HepG2 (cell line): Measurements from ENCODE around the gene RITA1. TPM values are rescaled to one million over a fixed set of nuclear protein-coding genes. Genes with fewer than 3 reads are reported as not detected.

Experiments used
- ATAC-seq: fragments of 200-7000 bp; cut with Tn5 transposase; 3 replicates; pipeline ENCODE4 v1.9.1; 2020; ENCODE audit warnings: mild to moderate bottlenecking, moderate library complexity
- BruUV-seq: library from RNA; stranded (reverse); fragments of 400-500 nt; replicated peaks from 2 replicates; lab custom pipeline; 2021; lab: Mats Ljungman, UMichigan
- CTCF ChIA-PET: fragments of 300-600 bp; formaldehyde crosslinking; extraction: SDS; loops from one replicate; lab custom pipeline; 2021; ENCODE audit warnings: low total read pairs, inconsistent platforms, low intra/inter-chr PET ratio; lab: Yijun Ruan, JAX
- POLR2A ChIA-PET: fragments of 350-600 bp; sonication (Branson Sonifier 250); formaldehyde crosslinking; loops from one replicate; lab custom pipeline; 2020; ENCODE audit warnings: antibody characterized with exemption, inconsistent platforms; lab: Yijun Ruan, JAX
- DNase-seq: peaks from one replicate; pipeline ENCODE4 v3.0.0-alpha.2; 2015; ENCODE audit warnings: low spot score
- FAIRE-seq: peaks from 3 replicates; lab custom pipeline; 2011; peaks lifted over from hg19 to GRCh38; lab: Jason Lieb, UNC
- H2AFZ ChIP-seq: one replicate; pipeline ENCODE4 v1.6.1; 2011; ENCODE audit warnings: low read length, inconsistent platforms
- H3K27ac ChIP-seq: fragments of 300-600 bp; 3 replicates; pipeline ENCODE4 v1.8.0; 2011; ENCODE audit warnings: mixed run types, mild to moderate bottlenecking, mixed read lengths, low read length, inconsistent platforms; ENCODE audit not compliant: insufficient read depth; ENCODE audit errors: extremely low read length
- H3K27me3 ChIP-seq, 2 experiments: fragments of 200-600 bp in 1 of 2; 2 replicates in 1 of 2; 3 replicates in 1 of 2; pipeline versions ENCODE4 v1.6.0 to v1.8.0; 2011; ENCODE audit warnings: low read length in 2 of 2, mild to moderate bottlenecking in 2 of 2, moderate library complexity in 2 of 2, inconsistent platforms in 1 of 2; ENCODE audit not compliant: insufficient read depth in 2 of 2, control insufficient read depth in 1 of 2
- H3K36me3 ChIP-seq, 2 experiments: fragments of 200-600 bp in 1 of 2; replicated peaks in 1 of 2; 2 replicates in 1 of 2; 3 replicates in 1 of 2; pipeline versions ENCODE4 v1.5.1 to v1.8.0; 2011; ENCODE audit warnings: low read length in 2 of 2, inconsistent platforms in 1 of 2; ENCODE audit not compliant: insufficient read depth in 2 of 2, control insufficient read depth in 1 of 2
- H3K4me1 ChIP-seq: 2 replicates; pipeline ENCODE4 v1.5.1; 2012; ENCODE audit warnings: low read length, inconsistent platforms; ENCODE audit not compliant: insufficient read depth
- H3K4me2 ChIP-seq: 2 replicates; pipeline ENCODE4 v1.6.0; 2011; ENCODE audit warnings: low read depth, low read length, inconsistent platforms
- H3K4me3 ChIP-seq, 3 experiments: fragments of 200-600 bp in 1 of 3; sonication (generic), shearing (Covaris generic) in 1 of 3; replicated peaks in 1 of 3; 2 replicates each; pipeline ENCODE4 v1.5.1; 2011 to 2016; ENCODE audit warnings: low read length in 3 of 3, inconsistent platforms in 2 of 3, low read depth in 2 of 3, mild to moderate bottlenecking in 2 of 3, control low read depth in 1 of 3, mixed read lengths in 1 of 3; ENCODE audit not compliant: insufficient read depth in 1 of 3
- H3K79me2 ChIP-seq: one replicate; pipeline ENCODE4 v1.6.1; 2011; ENCODE audit warnings: low read length, inconsistent platforms; ENCODE audit not compliant: insufficient read depth
- H3K9ac ChIP-seq: 2 replicates; pipeline ENCODE4 v1.6.0; 2011; ENCODE audit warnings: mild to moderate bottlenecking, low read depth, low read length, inconsistent platforms; ENCODE audit not compliant: insufficient read depth
- H3K9me3 ChIP-seq: 2 replicates; pipeline ENCODE4 v1.5.1; 2012; ENCODE audit warnings: mild to moderate bottlenecking, low read length
- H4K20me1 ChIP-seq: 2 replicates; pipeline ENCODE4 v1.6.0; 2011; ENCODE audit warnings: inconsistent platforms, mild to moderate bottlenecking, low read length, moderate library complexity; ENCODE audit not compliant: insufficient read depth
- AGO2 ChIP-seq: fragments of 200-400 bp; formaldehyde crosslinking; optimal IDR thresholded peaks from 2 replicates; pipeline ENCODE3; 2017; ENCODE audit warnings: mild to moderate bottlenecking, low read depth, low read length, moderate library complexity
- GATA4 ChIP-seq: sonication (generic); IDR thresholded peaks from 2 replicates; pipeline ENCODE4 v1.6.1; 2016; ENCODE audit warnings: antibody characterized with exemption, low read depth, borderline replicate concordance
- SSRP1 ChIP-seq: IDR thresholded peaks from 2 replicates; pipeline ENCODE4 v1.6.1; 2016; ENCODE audit warnings: control low read depth
- ZKSCAN8 ChIP-seq: IDR thresholded peaks from 2 replicates; pipeline ENCODE4 v1.6.1; 2016; ENCODE audit warnings: borderline replicate concordance, missing genetic modification reagents, missing compliant biosample characterization
- ZNF274 ChIP-seq: sonication (generic); formaldehyde crosslinking; IDR thresholded peaks from 2 replicates; pipeline ENCODE4 v1.5.1; 2020; ENCODE audit warnings: mild to moderate bottlenecking, missing genetic modification reagents
- WGBS: methylation state at CpG from one replicate; pipeline ENCODE4 v1.1.6; 2017; ENCODE audit warnings: low lambda C conversion rate; 5-methylcytosine and 5-hydroxymethylcytosine counted together
- in situ Hi-C: cut with HindIII; loops from 2 replicates; pipeline ENCODE4 v1.10.0; 2017; ENCODE audit warnings: low pct_unique_long_range_greater_than_20kb; ENCODE audit not compliant: extremely low pct_ligation_motif_present
- intact Hi-C: fragments of 100-400 bp; cut with micrococcal nuclease; formaldehyde crosslinking; loops from one replicate; pipeline ENCODE4 v1.10.0; 2022; ENCODE audit not compliant: unreplicated experiment
- polyA plus RNA-seq, 8 experiments: library from polyadenylated mRNA; depleted of rRNA in 3 of 8; stranded (reverse) in 7 of 8; unstranded in 1 of 8; fragments of >200 nt; fragmentation: Illumina TruSeq in 4 of 8; extraction: Trizol in 4 of 8; gene quantifications; 2 replicates each; pipeline versions ENCODE4 v1.2.1 to v1.2.3, GENCODE V29; 2011 to 2016; ENCODE audit warnings: low read depth in 4 of 8, missing spikeins in 1 of 8, mixed read lengths in 1 of 8; ENCODE audit not compliant: insufficient read depth in 1 of 8
- total RNA-seq, 5 experiments: library from RNA; depleted of rRNA; stranded (reverse); fragments of >200 nt; fragmentation: Illumina TruSeq; extraction: Trizol; gene quantifications; 2 replicates each; pipeline ENCODE4 v1.2.3, GENCODE V29; 2016; ENCODE audit warnings: low read depth in 1 of 5
- TF ChIP-seq, protein P1 (sequence below): sonication (generic); formaldehyde crosslinking; IDR thresholded peaks from 2 replicates; pipeline ENCODE4 v1.4.0; 2020; ENCODE audit warnings: mild to moderate bottlenecking, missing genetic modification reagents
- TF ChIP-seq, protein P2 (sequence below): sonication (generic); formaldehyde crosslinking; conservative IDR thresholded peaks from 2 replicates; pipeline ENCODE4 v1.4.0; 2020; ENCODE audit warnings: mild to moderate bottlenecking, missing genetic modification reagents, moderate library complexity
- TF ChIP-seq, protein P3 (sequence below): sonication (generic); formaldehyde crosslinking; conservative IDR thresholded peaks from 2 replicates; pipeline ENCODE4 v1.8.0; 2022; ENCODE audit warnings: mild to moderate bottlenecking, moderate library complexity, missing genetic modification reagents

RITA1 gene
- total and polyA plus RNA-seq, 2 of the 13 experiments (the other 11 are each of a cell fraction or from before 2014, with no cell fraction given), result 12.4 to 28.9 TPM

DNA sequence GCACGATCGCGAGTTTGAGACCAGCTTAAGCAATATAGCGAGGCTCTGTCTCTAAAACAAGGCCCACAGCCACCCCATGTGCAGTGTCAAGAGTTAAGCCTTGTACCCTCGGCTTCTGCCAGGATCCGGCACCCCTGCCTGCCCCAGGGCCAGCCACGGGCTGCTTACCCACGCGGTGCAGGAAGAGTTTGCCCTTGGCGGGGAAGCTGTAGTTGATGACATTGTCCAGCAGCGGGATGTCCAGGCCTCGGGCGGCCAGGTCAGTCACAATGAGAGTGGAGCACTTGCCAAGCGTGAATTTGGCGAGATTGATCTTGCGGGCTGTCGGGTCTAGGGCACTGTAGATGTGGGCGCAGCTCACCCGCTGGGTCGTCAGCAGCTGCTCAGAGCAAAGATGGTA lies 13.3 kb upstream of the RITA1 start:
- Histone ChIP-seq H3K27ac (no peak overlapping the region), H3K4me3 (no peak overlapping the region), H3K4me2 (no peak overlapping the region), H3K9ac (no peak overlapping the region), H3K4me1 (no peaks in the 10 kb centered on the region), H3K27me3 (no peaks in the 10 kb centered on the region), H3K36me3 (peaks cover 44 to 75% of the 10 kb centered on the region in 2 experiments), H3K79me2 (no peaks in the 10 kb centered on the region), H4K20me1 (peaks cover 4% of the 10 kb centered on the region; the same call in 1 of the 2 replicates), H3K9me3 (no peaks in the 10 kb centered on the region), H2AFZ (no peak overlapping the region)
- in situ Hi-C loops (no loop called here), intact Hi-C loops (no loop called here)
- no TSS peak for BruUV-seq
- no peak for FAIRE-seq
- DNase-seq, result no peak
- TF ChIP-seq ZNF274 (no peak), ZKSCAN8 (CRISPR knock-in tag) (no peak), AGO2 (peak; percentile 30), SSRP1 (no peak), GATA4 (no peak)
- TF ChIP-seq, protein P1, sequence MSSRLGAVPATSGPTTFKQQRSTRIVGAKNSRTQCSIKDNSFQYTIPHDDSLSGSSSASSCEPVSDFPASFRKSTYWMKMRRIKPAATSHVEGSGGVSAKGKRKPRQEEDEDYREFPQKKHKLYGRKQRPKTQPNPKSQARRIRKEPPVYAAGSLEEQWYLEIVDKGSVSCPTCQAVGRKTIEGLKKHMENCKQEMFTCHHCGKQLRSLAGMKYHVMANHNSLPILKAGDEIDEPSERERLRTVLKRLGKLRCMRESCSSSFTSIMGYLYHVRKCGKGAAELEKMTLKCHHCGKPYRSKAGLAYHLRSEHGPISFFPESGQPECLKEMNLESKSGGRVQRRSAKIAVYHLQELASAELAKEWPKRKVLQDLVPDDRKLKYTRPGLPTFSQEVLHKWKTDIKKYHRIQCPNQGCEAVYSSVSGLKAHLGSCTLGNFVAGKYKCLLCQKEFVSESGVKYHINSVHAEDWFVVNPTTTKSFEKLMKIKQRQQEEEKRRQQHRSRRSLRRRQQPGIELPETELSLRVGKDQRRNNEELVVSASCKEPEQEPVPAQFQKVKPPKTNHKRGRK (CRISPR knock-in tag), result no peak
- TF ChIP-seq, protein P2, sequence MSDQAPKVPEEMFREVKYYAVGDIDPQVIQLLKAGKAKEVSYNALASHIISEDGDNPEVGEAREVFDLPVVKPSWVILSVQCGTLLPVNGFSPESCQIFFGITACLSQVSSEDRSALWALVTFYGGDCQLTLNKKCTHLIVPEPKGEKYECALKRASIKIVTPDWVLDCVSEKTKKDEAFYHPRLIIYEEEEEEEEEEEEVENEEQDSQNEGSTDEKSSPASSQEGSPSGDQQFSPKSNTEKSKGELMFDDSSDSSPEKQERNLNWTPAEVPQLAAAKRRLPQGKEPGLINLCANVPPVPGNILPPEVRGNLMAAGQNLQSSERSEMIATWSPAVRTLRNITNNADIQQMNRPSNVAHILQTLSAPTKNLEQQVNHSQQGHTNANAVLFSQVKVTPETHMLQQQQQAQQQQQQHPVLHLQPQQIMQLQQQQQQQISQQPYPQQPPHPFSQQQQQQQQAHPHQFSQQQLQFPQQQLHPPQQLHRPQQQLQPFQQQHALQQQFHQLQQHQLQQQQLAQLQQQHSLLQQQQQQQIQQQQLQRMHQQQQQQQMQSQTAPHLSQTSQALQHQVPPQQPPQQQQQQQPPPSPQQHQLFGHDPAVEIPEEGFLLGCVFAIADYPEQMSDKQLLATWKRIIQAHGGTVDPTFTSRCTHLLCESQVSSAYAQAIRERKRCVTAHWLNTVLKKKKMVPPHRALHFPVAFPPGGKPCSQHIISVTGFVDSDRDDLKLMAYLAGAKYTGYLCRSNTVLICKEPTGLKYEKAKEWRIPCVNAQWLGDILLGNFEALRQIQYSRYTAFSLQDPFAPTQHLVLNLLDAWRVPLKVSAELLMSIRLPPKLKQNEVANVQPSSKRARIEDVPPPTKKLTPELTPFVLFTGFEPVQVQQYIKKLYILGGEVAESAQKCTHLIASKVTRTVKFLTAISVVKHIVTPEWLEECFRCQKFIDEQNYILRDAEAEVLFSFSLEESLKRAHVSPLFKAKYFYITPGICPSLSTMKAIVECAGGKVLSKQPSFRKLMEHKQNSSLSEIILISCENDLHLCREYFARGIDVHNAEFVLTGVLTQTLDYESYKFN (CRISPR knock-in tag), result no peak
- TF ChIP-seq, protein P3, sequence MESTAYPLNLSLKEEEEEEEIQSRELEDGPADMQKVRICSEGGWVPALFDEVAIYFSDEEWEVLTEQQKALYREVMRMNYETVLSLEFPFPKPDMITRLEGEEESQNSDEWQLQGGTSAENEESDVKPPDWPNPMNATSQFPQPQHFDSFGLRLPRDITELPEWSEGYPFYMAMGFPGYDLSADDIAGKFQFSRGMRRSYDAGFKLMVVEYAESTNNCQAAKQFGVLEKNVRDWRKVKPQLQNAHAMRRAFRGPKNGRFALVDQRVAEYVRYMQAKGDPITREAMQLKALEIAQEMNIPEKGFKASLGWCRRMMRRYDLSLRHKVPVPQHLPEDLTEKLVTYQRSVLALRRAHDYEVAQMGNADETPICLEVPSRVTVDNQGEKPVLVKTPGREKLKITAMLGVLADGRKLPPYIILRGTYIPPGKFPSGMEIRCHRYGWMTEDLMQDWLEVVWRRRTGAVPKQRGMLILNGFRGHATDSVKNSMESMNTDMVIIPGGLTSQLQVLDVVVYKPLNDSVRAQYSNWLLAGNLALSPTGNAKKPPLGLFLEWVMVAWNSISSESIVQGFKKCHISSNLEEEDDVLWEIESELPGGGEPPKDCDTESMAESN (CRISPR knock-in tag), result no peak
- CTCF ChIA-PET, result no interaction called here
- POLR2A ChIA-PET, result no interaction called here
- ATAC-seq, result no peak
- 98% methylated on average over 20 of the region's 20 CpGs for WGBS
